CD14-positive monocyte (primary cell): ENCODE results near the gene UBE2U. TPM values are rescaled to one million over a fixed set of nuclear protein-coding genes. Genes with fewer than 3 reads are reported as not detected.

Experiments used
- DNase-seq, 3 donors: peaks; one replicate each; pipeline ENCODE4 v3.0.0-alpha.2; 2011 to 2022
- H2AFZ ChIP-seq: 2 replicates; pipeline ENCODE4 v1.6.0; 2012; ENCODE audit warnings: mild to moderate bottlenecking, low read depth, low read length, inconsistent platforms; ENCODE audit not compliant: insufficient read depth, poor library complexity, severe bottlenecking
- H3K27ac ChIP-seq, 2 donors: 1 replicate in 1 of 2; 2 replicates in 1 of 2; pipeline ENCODE4 v1.5.1; 2012 to 2013; ENCODE audit warnings: low read length in 2 of 2, control low read depth in 1 of 2, inconsistent platforms in 1 of 2, low read depth in 1 of 2, mild to moderate bottlenecking in 1 of 2
- H3K27me3 ChIP-seq, 2 donors: one replicate each; pipeline versions ENCODE4 v1.6.0 to v1.6.1; 2011 to 2013; ENCODE audit warnings: low read length in 2 of 2; ENCODE audit not compliant: control insufficient read depth in 2 of 2, insufficient read depth in 2 of 2
- H3K36me3 ChIP-seq, 2 donors: replicated peaks in 1 of 2; 1 replicate in 1 of 2; 2 replicates in 1 of 2; pipeline versions ENCODE4 v1.5.1 to v1.6.1; 2012 to 2013; ENCODE audit warnings: low read length in 2 of 2, control low read depth in 1 of 2, inconsistent platforms in 1 of 2, mild to moderate bottlenecking in 1 of 2; ENCODE audit not compliant: insufficient read depth in 2 of 2, control insufficient read depth in 1 of 2
- H3K4me1 ChIP-seq, 2 donors: 1 replicate in 1 of 2; 2 replicates in 1 of 2; pipeline versions ENCODE4 v1.5.1 to v1.6.1; 2012 to 2013; ENCODE audit warnings: low read length in 2 of 2, control low read depth in 1 of 2, inconsistent platforms in 1 of 2, mild to moderate bottlenecking in 1 of 2, moderate library complexity in 1 of 2; ENCODE audit not compliant: insufficient read depth in 2 of 2, control insufficient read depth in 1 of 2
- H3K4me2 ChIP-seq: replicated peaks from 2 replicates; pipeline ENCODE3; 2012; ENCODE audit warnings: low read length, moderate library complexity, mild to moderate bottlenecking; ENCODE audit not compliant: poor library complexity, severe bottlenecking; ENCODE audit errors: extremely low read depth
- H3K4me3 ChIP-seq, 3 experiments: fragments of 200-600 bp in 1 of 3; sonication (generic) in 1 of 3; replicated peaks in 1 of 3; 1 replicate in 2 of 3; 2 replicates in 1 of 3; pipeline ENCODE4 v1.5.1; 2011 to 2013; ENCODE audit warnings: low read length in 3 of 3, mild to moderate bottlenecking in 3 of 3, control low read depth in 2 of 3, low read depth in 2 of 3, inconsistent platforms in 1 of 3, moderate library complexity in 1 of 3
- H3K79me2 ChIP-seq: 2 replicates; pipeline ENCODE4 v1.6.0; 2012; ENCODE audit warnings: mild to moderate bottlenecking, control low read depth, inconsistent platforms, low read length, moderate library complexity; ENCODE audit not compliant: insufficient read depth
- H3K9ac ChIP-seq: 2 replicates; pipeline ENCODE4 v1.6.0; 2017; ENCODE audit warnings: low read length, mild to moderate bottlenecking; ENCODE audit not compliant: insufficient read depth, poor library complexity, severe bottlenecking
- H3K9me3 ChIP-seq, 2 donors: replicated peaks in 1 of 2; 1 replicate in 1 of 2; 2 replicates in 1 of 2; pipeline versions ENCODE4 v1.5.1 to v1.6.1; 2012 to 2013; ENCODE audit warnings: low read length in 2 of 2, control low read depth in 1 of 2; ENCODE audit not compliant: control insufficient read depth in 1 of 2, insufficient read depth in 1 of 2
- H4K20me1 ChIP-seq: 2 replicates; pipeline ENCODE4 v1.6.0; 2012; ENCODE audit warnings: mild to moderate bottlenecking, low read length, control low read depth, moderate library complexity; ENCODE audit not compliant: insufficient read depth
- H3K27ac Mint-ChIP-seq, 7 donors: one replicate each; pipeline ENCODE4 v1.8.0; 2020; ENCODE audit warnings: mild to moderate bottlenecking in 7 of 7, mixed read lengths in 7 of 7, moderate library complexity in 6 of 7, inconsistent platforms in 2 of 7
- H3K27me3 Mint-ChIP-seq, 3 donors: one replicate each; pipeline ENCODE4 v1.8.0; 2021 to 2022; ENCODE audit warnings: low read depth in 3 of 3, mild to moderate bottlenecking in 3 of 3, mixed read lengths in 3 of 3, moderate library complexity in 3 of 3, inconsistent platforms in 1 of 3
- H3K36me3 Mint-ChIP-seq, 2 donors: one replicate each; pipeline ENCODE4 v1.8.0; 2020; ENCODE audit warnings: mixed read lengths in 2 of 2, inconsistent platforms in 1 of 2, mild to moderate bottlenecking in 1 of 2
- H3K4me1 Mint-ChIP-seq: one replicate; pipeline ENCODE4 v1.8.0; 2020; ENCODE audit warnings: mild to moderate bottlenecking, mixed read lengths
- H3K4me3 Mint-ChIP-seq, 2 donors: one replicate each; pipeline ENCODE4 v1.8.0; 2020; ENCODE audit warnings: mild to moderate bottlenecking in 2 of 2, mixed read lengths in 2 of 2, moderate library complexity in 1 of 2
- H3K9me3 Mint-ChIP-seq, 7 donors: one replicate each; pipeline ENCODE4 v1.8.0; 2020 to 2022; ENCODE audit warnings: mixed read lengths in 7 of 7, mild to moderate bottlenecking in 6 of 7, moderate library complexity in 6 of 7, inconsistent platforms in 2 of 7
- CTCF ChIP-seq: fragments of 200-600 bp; IDR thresholded peaks from one replicate; pipeline ENCODE4 v1.8.0; 2022; ENCODE audit warnings: antibody characterized with exemption, mild to moderate bottlenecking
- WGBS: methylation state at CpG from one replicate; pipeline ENCODE4 v1.1.5; 2013; ENCODE audit warnings: missing lambda C conversion rate; ENCODE audit not compliant: insufficient coverage; 5-methylcytosine and 5-hydroxymethylcytosine counted together
- intact Hi-C, 2 donors: fragments of 100-400 bp; cut with micrococcal nuclease; formaldehyde crosslinking; loops; one replicate each; pipeline versions ENCODE4 v1.15.0 to v1.15.1; 2023
- polyA plus RNA-seq, 3 donors: library from polyadenylated mRNA; depleted of rRNA in 1 of 3; unstranded in 2 of 3; stranded (reverse) in 1 of 3; fragments of 300-500 nt in 2 of 3; fragments of >200 nt in 1 of 3; fragmentation: Illumina TruSeq in 2 of 3; gene quantifications; 1 replicate in 2 of 3; 2 replicates in 1 of 3; pipeline ENCODE4 v1.2.3, GENCODE V29; 2012 to 2021

Gene UBE2U
- polyA plus RNA-seq, 3 donors = not detected

- no peak overlapping the region for H2AFZ ChIP-seq
- H3K36me3 Mint-ChIP-seq = no peaks in the 10 kb centered on the region
- no peaks in the 10 kb centered on the region for H3K4me1 Mint-ChIP-seq
- H3K4me1 ChIP-seq = no peaks in the 10 kb centered on the region
- no peak overlapping the region for H3K4me3 ChIP-seq
- WGBS = 94% methylated on average over 3 of the region's 4 CpGs
- no peaks in the 10 kb centered on the region for H3K9me3 ChIP-seq
- H3K4me3 Mint-ChIP-seq = no peak overlapping the region
- no peak overlapping the region for H3K27ac Mint-ChIP-seq
- intact Hi-C loops = no loop called here
- H4K20me1 ChIP-seq = no peaks in the 10 kb centered on the region
- H3K27ac ChIP-seq = no peak overlapping the region
- no peaks in the 10 kb centered on the region for H3K27me3 ChIP-seq
- no peak for TF ChIP-seq CTCF
- no peak overlapping the region for H3K4me2 ChIP-seq
- H3K79me2 ChIP-seq = no peaks in the 10 kb centered on the region
- no peaks in the 10 kb centered on the region for H3K36me3 ChIP-seq
- no peak for DNase-seq
- peaks cover 0 to 5% (median 2%) of the 10 kb centered on the region in 7 donors for H3K9me3 Mint-ChIP-seq
- peaks cover 0 to 5% (median 2%) of the 10 kb centered on the region in 3 donors for H3K27me3 Mint-ChIP-seq
- no peak overlapping the region for H3K9ac ChIP-seq
Observed at GRCh38 chr1:64280001-64280400, 76.6 kb downstream of the UBE2U start.

DNA sequence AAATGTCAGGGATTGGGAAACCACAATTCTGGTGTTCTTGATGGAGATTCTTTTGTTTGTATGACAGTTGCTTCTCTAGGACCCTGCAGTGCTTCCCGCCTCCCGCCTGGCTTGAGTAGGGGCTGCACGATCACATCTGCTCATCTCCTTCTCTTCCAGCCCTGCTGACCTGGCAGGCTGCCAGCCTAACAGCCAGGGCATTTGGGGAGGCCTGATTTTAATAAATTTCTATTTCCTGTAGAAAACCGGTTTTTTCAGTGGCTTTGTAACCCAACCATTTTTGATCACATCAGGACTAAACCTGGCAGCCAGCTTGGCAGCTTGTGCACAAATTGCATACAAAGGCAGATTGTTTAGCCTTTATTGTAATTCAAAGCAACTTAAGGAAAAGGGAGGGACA lies 78.9 kb downstream of the UBE2U start:
- Mint-ChIP-seq H3K9me3 (peaks cover 0 to 3% (median 0%) of the 10 kb centered on the region in 7 donors), H3K27me3 (peaks cover 0 to 5% (median 2%) of the 10 kb centered on the region in 3 donors), H3K4me1 (no peaks in the 10 kb centered on the region), H3K36me3 (no peaks in the 10 kb centered on the region), H3K4me3 (no peak overlapping the region), H3K27ac (no peak overlapping the region)
- TF ChIP-seq CTCF = no peak
- no peak overlapping the region for H3K4me3 ChIP-seq
- H3K4me1 ChIP-seq = no peaks in the 10 kb centered on the region
- H3K27me3 ChIP-seq = no peaks in the 10 kb centered on the region
- WGBS = no CpG with 5 or more reads among the region's 4 CpGs
- H3K9me3 ChIP-seq = no peaks in the 10 kb centered on the region
- H3K4me2 ChIP-seq = no peak overlapping the region
- H3K9ac ChIP-seq = no peak overlapping the region
- H4K20me1 ChIP-seq = no peaks in the 10 kb centered on the region
- H3K27ac ChIP-seq = no peak overlapping the region
- H2AFZ ChIP-seq = no peak overlapping the region
- no peaks in the 10 kb centered on the region for H3K36me3 ChIP-seq
- no peak for DNase-seq
- intact Hi-C loops = no loop called here
- no peaks in the 10 kb centered on the region for H3K79me2 ChIP-seq
